Skeletal muscle tissue (tissue), 4 donors: ENCODE measurements around the gene PRKAB1. TPM values are rescaled to one million over a fixed set of nuclear protein-coding genes. Genes with fewer than 3 reads are reported as not detected.
"Not testable (repeated sequence)": the region's sequence is repeated elsewhere in the genome, so short reads cannot be mapped to it uniquely, and the experiment has no call there.

Source experiments
- H3K27ac ChIP-seq: one replicate; pipeline ENCODE4 v1.7.0; 2013; ENCODE audit warnings: mild to moderate bottlenecking, low read depth, low read length, inconsistent platforms
- H3K27me3 ChIP-seq, 3 donors: one replicate each; pipeline ENCODE4 v1.7.0; 2013; ENCODE audit warnings: low read length in 3 of 3; ENCODE audit not compliant: control insufficient read depth in 3 of 3, insufficient read depth in 3 of 3
- H3K36me3 ChIP-seq, 3 donors: one replicate each; pipeline ENCODE4 v1.7.0; 2013; ENCODE audit warnings: low read length in 3 of 3; ENCODE audit not compliant: control insufficient read depth in 3 of 3, insufficient read depth in 3 of 3
- H3K4me1 ChIP-seq, 3 donors: one replicate each; pipeline ENCODE4 v1.7.0; 2013; ENCODE audit warnings: low read length in 3 of 3, mild to moderate bottlenecking in 3 of 3; ENCODE audit not compliant: control insufficient read depth in 3 of 3, insufficient read depth in 3 of 3
- H3K4me3 ChIP-seq, 3 donors: one replicate each; pipeline ENCODE4 v1.7.0; 2013; ENCODE audit warnings: low read length in 3 of 3
- H3K9ac ChIP-seq, 3 donors: one replicate each; pipeline ENCODE4 v1.7.0; 2013; ENCODE audit warnings: low read length in 3 of 3, mild to moderate bottlenecking in 3 of 3, moderate library complexity in 2 of 3, low read depth in 1 of 3
- H3K9me3 ChIP-seq, 3 donors: one replicate each; pipeline ENCODE4 v1.7.0; 2013; ENCODE audit warnings: low read length in 3 of 3; ENCODE audit not compliant: control insufficient read depth in 3 of 3
- total RNA-seq: library from RNA; depleted of rRNA; stranded (reverse); fragments of >200 nt; gene quantifications from one replicate; pipeline ENCODE4 v1.2.3, GENCODE V29; 2014
- donor health status: Osteomylitis.

The PRKAB1 gene
- total RNA-seq, 1 donor from 2014 or later, result 12.5 TPM

GRCh38 chr12:119631930-119632678 lies 35.8 kb upstream of the PRKAB1 start:
- H3K36me3 ChIP-seq, result peaks cover 3 to 27% (median 14%) of the 10 kb centered on the region in 3 donors
- no peak overlapping the region for H3K9ac ChIP-seq
- peak overlapping the region; percentile 12 for H3K27ac ChIP-seq
- no peaks in the 10 kb centered on the region for H3K27me3 ChIP-seq
- H3K4me1 ChIP-seq, result peaks cover 6 to 15% (median 7%) of the 10 kb centered on the region in 3 donors
- no peaks in the 10 kb centered on the region for H3K9me3 ChIP-seq
- H3K4me3 ChIP-seq, result no peak overlapping the region

- Histone ChIP-seq H3K9ac (no peak overlapping the region), H3K4me1 (peaks cover 6 to 15% (median 7%) of the 10 kb centered on the region in 3 donors), H3K4me3 (no peak overlapping the region), H3K9me3 (no peaks in the 10 kb centered on the region), H3K36me3 (peaks cover 3 to 26% (median 16%) of the 10 kb centered on the region in 3 donors), H3K27me3 (no peaks in the 10 kb centered on the region), H3K27ac (no peak overlapping the region)
Measured at GRCh38 chr12:119634743-119635142, 33.2 kb upstream of the PRKAB1 start.

- H3K27ac ChIP-seq, result no peak overlapping the region
Measured at GRCh38 chr12:119642986-119643385, 24.9 kb upstream of the PRKAB1 start.

GRCh38 chr12:119644930-119645329 lies 23.0 kb upstream of the PRKAB1 start:
- H3K4me3 ChIP-seq, result peak overlapping the region in 2 of 3 donors; percentile 15 to 35
- H3K27ac ChIP-seq, result peak overlapping the region; percentile 77
- no peaks in the 10 kb centered on the region for H3K9me3 ChIP-seq
- H3K36me3 ChIP-seq, result peaks cover 0 to 4% (median 0%) of the 10 kb centered on the region in 3 donors
- H3K27me3 ChIP-seq, result no peaks in the 10 kb centered on the region
- peaks cover 12 to 17% (median 13%) of the 10 kb centered on the region in 3 donors for H3K4me1 ChIP-seq
- no peak overlapping the region for H3K9ac ChIP-seq

More at GRCh38 chr12:119642986-119643385, 24.9 kb upstream of the PRKAB1 start:
- H3K36me3 ChIP-seq, result peaks cover 3 to 11% (median 3%) of the 10 kb centered on the region in 3 donors
- no peaks in the 10 kb centered on the region for H3K9me3 ChIP-seq
- no peak overlapping the region for H3K4me3 ChIP-seq
- H3K4me1 ChIP-seq, result peaks cover 12 to 17% (median 13%) of the 10 kb centered on the region in 3 donors
- H3K9ac ChIP-seq, result no peak overlapping the region
- H3K27me3 ChIP-seq, result no peaks in the 10 kb centered on the region

- Histone ChIP-seq H3K9ac (no peak overlapping the region), H3K4me1 (peaks cover 12 to 17% (median 13%) of the 10 kb centered on the region in 3 donors), H3K36me3 (peaks cover 0 to 4% (median 0%) of the 10 kb centered on the region in 3 donors), H3K9me3 (no peaks in the 10 kb centered on the region), H3K4me3 (peak overlapping the region in 1 of 3 donors; percentile 2), H3K27me3 (no peaks in the 10 kb centered on the region), H3K27ac (peak overlapping the region; percentile 77)
Measured at GRCh38 chr12:119645535-119646059, 22.3 kb upstream of the PRKAB1 start.

GRCh38 chr12:119649202-119649808 lies 18.6 kb upstream of the PRKAB1 start:
- peaks cover 8 to 11% (median 10%) of the 10 kb centered on the region in 3 donors for H3K4me1 ChIP-seq
- H3K4me3 ChIP-seq, result no peak overlapping the region
- H3K9me3 ChIP-seq, result peaks cover 0 to 4% (median 0%) of the 10 kb centered on the region in 3 donors
- no peaks in the 10 kb centered on the region for H3K36me3 ChIP-seq
- no peaks in the 10 kb centered on the region for H3K27me3 ChIP-seq
- H3K9ac ChIP-seq, result no peak overlapping the region
- H3K27ac ChIP-seq, result no peak overlapping the region

GRCh38 chr12:119652665-119653064 lies 15.3 kb upstream of the PRKAB1 start:
- H3K27ac ChIP-seq, result no peak overlapping the region
- no peaks in the 10 kb centered on the region for H3K36me3 ChIP-seq
- H3K4me3 ChIP-seq, result no peak overlapping the region
- peaks cover 0 to 4% (median 0%) of the 10 kb centered on the region in 3 donors for H3K9me3 ChIP-seq
- H3K4me1 ChIP-seq, result no peaks in the 10 kb centered on the region
- no peak overlapping the region for H3K9ac ChIP-seq
- H3K27me3 ChIP-seq, result no peaks in the 10 kb centered on the region

- not testable (repeated sequence) for H3K36me3 ChIP-seq
Measured at GRCh38 chr12:119657001-119657400, 10.9 kb upstream of the PRKAB1 start.

GRCh38 chr12:119658166-119658565 lies 9.8 kb upstream of the PRKAB1 start:
- not testable (repeated sequence) for H3K9me3 ChIP-seq, H3K27me3 ChIP-seq, H3K4me3 ChIP-seq, H3K4me1 ChIP-seq, H3K27ac ChIP-seq, H3K36me3 ChIP-seq, H3K9ac ChIP-seq

More at GRCh38 chr12:119657001-119657400, 10.9 kb upstream of the PRKAB1 start:
- H3K27ac ChIP-seq, H3K9ac ChIP-seq, H3K4me3 ChIP-seq, H3K9me3 ChIP-seq, H3K27me3 ChIP-seq, H3K4me1 ChIP-seq: not testable (repeated sequence)
